GM19023 (cell line): Measurements from ENCODE around the gene TOMM22.
"Not testable (repeated sequence)": the region's sequence is repeated elsewhere in the genome, so short reads cannot be mapped to it uniquely, and the experiment has no call there.

ENCODE experiments used
- ATAC-seq: cut with Tn5 transposase; IDR thresholded peaks from one replicate; pipeline ENCODE4 v1.9.1; 2021; ENCODE audit warnings: mild to moderate bottlenecking, moderate library complexity; ENCODE audit not compliant: unreplicated experiment

The TOMM22 gene

DNA sequence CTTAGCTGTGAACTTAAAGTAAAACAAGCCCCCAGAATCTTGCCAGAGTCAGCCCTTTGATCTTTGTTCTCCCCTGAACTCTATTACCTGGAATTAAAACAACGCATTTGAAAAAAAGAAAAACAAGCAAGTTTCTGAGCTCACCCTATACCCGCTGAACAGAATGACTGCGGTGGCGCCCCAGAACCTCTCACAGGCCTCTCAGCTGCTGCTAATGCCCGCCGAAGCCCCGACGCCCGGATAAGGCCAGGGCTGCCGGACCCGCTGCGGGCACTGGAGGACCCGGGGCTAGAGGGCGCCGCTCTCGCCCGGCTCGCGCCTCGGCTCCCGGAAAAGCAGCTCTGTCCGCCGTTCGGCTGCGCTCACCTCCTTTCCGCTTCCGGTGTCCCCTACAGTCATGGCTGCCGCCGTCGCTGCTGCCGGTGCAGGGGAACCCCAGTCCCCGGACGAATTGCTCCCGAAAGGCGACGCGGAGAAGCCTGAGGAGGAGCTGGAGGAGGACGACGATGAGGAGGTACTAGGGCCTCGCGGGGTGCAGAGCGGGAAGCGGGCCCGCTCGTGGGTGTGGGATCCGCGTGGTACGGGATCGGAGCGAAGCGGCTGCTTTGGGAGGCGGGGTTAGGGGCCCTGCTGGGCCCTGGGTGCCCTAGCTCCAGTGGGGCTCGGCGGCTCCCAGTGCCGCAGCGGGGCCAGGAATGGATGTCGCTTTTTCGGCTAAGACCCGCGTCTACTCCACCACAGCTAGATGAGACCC lies at the start of gene TOMM22:
TSS of gene TOMM22 (plus strand) at position 376 of the 754 bp plus-strand sequence. CDS start at position 398, 22 bp downstream.
- ATAC-seq, result peak; percentile 96

DNA sequence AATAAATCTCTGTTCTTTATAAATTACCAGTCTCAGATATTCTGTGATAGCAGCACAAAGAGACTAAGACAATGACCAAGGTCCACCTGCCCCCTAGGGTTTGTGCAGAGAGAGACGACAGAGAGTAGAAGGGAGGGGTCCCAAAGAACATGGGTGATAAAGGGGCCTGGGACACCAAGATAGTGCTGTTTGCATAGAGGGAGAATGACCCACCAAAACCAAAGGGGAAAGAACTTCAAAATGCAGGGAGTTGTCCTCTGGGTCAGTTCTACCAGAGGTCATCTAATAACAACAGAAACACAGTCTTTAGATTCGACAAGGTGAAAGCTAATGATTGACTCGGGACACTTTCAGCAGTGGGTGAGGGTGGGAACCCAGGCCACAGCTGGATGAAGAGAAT lies 49.2 kb upstream of the TOMM22 start:
- no peak for ATAC-seq

DNA sequence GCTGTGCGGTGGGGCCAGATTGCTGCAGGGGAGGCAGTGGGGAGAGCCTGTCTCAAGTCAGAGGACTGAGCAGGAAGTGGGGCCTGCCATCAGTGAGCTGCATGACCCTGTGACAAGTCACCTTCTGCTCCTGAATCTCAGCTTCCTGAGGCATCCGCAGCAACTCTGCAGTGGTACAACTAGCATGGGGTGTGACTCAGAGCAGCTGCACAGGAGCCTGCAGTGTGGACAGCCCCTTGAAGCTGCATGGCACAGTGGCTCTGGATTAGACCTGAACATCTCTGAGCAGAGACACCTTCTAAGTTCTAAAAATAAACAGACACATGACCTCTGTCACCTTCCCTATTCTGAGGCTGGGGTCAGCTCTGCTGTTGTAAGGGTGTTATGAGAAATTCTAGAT lies 43.5 kb upstream of the TOMM22 start:
- no peak for ATAC-seq

- no peak for ATAC-seq
These were observed 43.0 kb upstream of the TOMM22 start for GRCh38 chr22:38638728-38639127.

DNA sequence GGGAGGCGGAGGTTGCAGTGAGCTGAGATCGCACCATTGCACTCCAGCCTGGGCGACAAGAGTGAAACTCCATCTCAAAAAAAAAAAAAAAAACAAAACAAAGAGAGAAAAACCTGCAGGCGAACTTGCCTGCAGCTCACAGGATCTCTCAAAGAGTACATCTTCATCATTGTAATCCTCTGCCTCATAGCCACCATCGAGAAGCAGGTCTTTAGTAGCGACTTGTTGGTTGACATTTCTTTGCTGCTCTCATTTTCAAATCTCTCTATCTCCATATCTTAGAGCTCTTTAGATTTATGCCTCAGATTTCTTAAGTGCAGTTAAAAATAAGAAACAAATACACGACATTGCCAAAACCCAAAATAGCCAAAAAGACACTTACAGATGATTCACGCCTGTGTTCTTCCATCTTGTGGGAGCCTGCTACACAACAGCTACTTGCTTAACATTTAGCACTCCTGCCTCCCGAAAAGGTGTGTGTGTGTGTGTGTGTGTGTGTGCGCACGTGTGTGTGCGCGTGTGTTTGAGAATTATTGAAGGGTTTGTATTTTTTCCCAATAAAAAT lies 40.2 kb upstream of the TOMM22 start:
- no peak for ATAC-seq

DNA sequence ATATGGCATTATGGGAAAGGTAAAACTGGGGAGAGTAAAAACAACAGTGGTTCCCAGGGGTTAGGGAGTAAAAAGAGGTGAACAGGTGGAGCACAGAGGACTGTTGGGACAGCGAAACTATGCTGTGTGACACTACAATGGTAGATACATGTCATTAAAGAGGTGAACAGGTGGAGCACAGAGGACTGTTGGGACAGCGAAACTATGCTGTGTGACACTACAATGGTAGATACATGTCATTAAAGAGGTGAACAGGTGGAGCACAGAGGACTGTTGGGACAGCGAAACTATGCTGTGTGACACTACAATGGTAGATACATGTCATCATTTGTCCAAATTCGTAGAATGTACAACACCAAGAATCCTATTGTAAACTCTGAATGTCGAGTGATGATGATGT lies 37.5 kb upstream of the TOMM22 start:
- ATAC-seq, result not testable (repeated sequence)

- no peak for ATAC-seq
These were observed 36.3 kb upstream of the TOMM22 start for GRCh38 chr22:38645430-38645829.

DNA sequence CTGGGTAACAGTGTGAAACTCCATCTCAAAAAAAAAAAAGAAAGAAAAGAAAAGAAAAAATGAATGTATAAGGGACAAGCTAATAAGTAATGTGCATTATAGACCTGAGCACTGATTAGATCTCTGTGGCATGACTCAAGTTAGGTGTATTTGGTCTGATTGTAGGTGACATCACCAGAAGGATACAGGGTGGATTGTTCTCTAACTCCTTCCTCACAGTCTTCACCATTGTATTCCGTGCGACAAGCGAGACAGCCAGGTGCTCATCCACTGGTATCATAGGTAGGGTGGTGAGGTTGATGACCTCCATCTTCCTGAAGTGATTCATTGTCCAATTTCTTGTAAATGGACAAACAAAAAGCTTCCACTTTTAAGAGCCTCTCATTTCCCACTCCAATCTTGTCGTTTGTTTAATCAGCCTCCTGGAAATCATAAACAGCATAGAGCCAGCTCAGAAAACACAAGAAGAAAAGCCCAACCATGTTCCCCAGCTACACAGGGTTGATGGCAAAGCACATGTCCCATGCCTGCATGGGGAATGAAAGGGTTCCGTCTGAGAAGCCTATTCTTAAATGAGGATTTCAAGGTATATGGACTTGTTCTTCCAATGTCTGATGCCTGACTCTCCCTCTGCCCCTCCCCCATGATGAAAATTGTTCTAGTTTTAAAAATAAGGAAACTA lies 31.8 kb upstream of the TOMM22 start:
- no peak for ATAC-seq

DNA sequence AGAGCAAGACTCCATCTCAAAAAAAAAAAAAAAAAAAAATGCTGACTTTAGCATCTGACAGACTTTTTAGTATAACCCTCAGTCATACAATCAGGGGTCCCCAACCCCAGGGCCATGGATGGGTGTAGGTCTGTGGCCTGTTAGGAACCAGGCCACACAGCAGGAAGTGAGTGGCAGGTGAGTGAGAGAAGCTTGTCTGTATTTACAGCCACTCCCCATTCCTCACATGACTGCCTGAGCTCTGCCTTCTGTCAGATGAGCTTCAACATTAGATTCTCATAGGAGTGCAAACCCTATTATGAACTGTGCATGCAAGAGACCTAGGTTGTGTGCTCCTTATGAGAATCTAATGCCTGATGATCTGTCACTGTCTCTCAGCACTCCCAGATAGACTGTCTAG lies 28.9 kb upstream of the TOMM22 start:
- ATAC-seq, result no peak

DNA sequence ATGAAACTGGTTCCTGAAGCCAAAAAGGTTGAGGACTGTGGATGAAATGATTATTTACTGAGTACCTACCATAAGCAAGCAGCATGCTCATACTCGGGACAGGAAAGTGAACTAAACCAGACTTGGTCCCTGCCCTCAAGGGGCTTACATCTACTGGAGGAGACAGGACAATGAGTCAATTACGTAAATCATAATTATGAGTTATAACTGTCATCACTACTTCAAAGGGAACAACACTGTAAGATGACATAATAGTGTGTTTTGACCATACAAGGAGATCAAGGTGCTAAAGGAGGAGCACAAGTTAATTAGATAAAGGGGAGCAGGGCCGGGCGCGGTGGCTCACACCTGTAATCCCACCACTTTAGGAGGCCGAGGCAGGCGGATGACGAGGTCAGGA lies 28.0 kb upstream of the TOMM22 start:
- no peak for ATAC-seq

DNA sequence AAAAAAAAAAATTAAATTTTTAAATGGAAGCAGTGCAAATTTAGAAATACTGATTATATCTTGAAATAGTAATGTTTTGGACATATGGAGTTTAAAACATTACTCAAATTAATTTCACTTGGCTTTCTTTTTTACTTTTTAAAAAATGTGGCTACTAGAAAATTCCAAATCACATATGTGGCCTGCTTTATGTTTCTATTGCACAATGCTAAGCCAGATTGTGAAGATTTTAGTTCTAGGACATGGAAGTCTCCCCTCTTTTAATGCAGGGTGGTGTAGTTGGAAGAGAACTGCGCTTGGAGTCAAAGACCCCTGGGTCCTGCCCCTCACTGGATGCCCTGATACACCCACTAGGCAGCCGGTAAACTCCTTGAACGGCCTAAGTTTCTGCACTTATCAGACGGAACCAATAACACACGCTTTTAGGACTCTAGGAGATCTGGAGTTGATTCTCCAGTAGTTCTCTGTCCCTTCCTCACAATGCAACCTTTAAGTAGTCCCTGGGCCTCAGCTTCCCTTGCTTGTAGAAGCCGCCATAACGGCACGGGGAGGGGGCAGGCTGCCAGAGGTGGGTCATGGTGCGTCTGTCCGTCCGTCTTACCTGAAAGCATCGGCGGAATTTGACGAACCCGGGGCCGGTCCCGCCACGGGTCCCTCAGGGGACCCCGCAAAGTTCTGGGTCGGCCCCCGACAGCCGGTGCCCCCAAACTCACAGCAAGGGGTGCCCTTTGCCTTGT lies 26.1 kb upstream of the TOMM22 start:
- ATAC-seq, result no peak

- peak; percentile 80 for ATAC-seq
These were observed 25.3 kb upstream of the TOMM22 start, which contains the start of the genes CBY1 and FAM227A for GRCh38 chr22:38656256-38657044. Gene CBY1 (plus strand): TSS chr22:38656638. CDS start chr22:38668055, 11,417 bp downstream. Gene FAM227A (minus strand): TSS chr22:38656392. CDS start chr22:38650168, 6,224 bp downstream.

DNA sequence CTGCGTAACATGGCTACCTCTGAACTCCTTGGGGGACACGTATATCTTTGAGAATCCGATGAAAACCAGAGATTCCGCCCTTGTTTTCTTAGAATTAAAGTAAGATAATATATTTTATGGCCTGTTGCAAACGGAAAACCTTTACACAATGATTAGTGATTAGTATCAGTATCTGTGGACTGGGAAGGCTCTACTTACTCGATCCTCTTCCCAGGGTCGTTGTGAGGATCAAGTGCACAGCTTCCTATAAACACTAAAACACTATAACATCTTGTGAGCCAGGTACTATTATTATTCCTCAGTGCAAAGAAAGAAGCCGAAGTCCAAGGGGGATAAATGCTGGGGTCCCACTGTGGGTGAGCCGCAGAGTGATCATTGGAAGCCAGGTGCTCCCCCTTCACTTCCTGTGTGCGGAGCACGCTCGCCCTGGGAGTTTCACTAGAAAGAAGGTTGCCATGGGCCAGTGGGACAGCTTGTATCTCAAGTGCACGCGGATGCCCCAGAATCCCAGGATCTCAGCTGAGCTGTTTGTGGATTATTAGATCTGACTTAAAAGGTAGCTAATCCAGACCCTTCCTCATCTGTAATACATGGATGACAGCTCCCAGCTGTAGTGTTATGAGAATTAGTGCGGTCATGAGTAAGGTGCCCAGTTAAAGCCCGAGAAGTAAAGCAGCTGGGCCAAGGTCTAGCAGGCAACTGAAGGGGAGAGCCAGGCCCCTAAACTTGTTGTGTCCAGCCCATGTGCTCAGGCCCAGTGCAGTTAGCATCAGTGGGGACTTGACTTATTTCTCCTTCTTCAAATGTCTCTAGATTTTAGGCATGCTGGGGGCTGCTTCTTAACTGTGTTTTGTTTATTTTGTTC lies 24.5 kb upstream of the TOMM22 start:
- no peak for ATAC-seq

GRCh38 chr22:38674888-38675287 lies 6.9 kb upstream of the TOMM22 start:
- no peak for ATAC-seq

DNA sequence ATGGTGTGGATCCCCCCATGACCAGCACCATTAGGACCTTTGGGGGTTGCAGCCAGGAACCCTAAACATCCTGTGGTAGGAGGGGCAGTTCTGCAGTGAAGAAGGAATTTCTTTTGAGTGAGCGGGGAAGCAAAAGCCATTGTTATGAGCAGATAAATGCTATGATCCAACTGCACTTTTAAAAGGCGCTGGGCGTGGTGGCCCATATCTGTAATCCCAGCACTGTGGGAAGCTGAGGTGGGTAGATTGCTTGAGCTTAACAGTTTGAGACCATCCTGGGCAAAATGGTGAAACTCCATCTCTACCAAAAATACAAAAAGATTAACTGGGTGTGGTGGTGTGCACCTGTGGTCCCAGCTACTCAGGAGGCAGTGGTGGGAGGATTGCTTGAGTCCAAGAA lies 5.9 kb upstream of the TOMM22 start:
- ATAC-seq, result no peak

GRCh38 chr22:38684895-38685294 lies 3.1 kb downstream of the TOMM22 start:
- ATAC-seq, result no peak

DNA sequence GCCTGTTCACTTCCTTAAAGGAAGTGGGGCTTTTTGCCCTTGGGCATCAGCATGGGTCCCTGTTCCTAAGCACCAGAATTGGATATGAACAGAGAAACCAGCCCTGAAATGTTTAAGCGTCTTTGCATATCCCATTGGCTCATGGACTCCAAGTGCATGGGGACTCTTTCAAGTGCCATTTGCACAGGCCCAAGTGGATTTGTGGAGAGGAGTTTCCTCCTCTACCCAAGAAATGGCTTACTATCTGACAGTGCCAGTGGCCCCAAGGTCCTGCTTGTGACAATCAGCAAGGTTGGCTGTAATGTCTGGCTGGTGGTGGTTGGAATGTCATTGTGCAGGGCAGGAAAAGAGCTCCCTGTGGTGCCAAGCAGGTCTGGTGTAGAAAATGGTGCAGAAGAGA lies 4.0 kb downstream of the TOMM22 start:
- no peak for ATAC-seq

DNA sequence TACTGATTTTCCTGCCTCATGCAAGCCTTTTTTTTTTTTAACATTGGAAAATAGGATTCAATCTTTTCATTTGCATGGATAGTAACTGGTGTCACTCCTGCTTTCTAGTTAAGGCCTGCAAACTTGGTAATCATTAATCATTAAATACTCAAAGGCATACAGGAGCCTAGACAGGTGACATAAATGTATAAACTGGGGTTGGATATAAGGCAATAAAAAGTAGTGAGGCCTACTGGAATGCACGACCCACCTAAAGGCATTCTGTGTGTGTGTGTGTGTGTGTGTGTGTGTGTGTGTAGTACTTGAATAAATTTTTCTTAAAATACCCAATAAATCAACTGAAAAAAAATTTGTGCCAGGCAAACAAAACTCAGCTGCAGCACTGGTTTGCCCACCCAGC lies 7.9 kb downstream of the TOMM22 start:
- no peak for ATAC-seq

- ATAC-seq, result no peak
These were observed 12.3 kb downstream of the TOMM22 start for GRCh38 chr22:38694049-38694448.

GRCh38 chr22:38694940-38695339 lies 13.2 kb downstream of the TOMM22 start:
- ATAC-seq, result no peak
